H1 (cell line): Measurements from ENCODE around the gene APOL3. TPM values are rescaled to one million over a fixed set of nuclear protein-coding genes. Genes with fewer than 3 reads are reported as not detected.

Experiments
- CTCF ChIA-PET: fragments of 300-600 bp; sonication (Branson Sonifier 250); formaldehyde crosslinking; loops from one replicate; lab custom pipeline; 2021; ENCODE audit not compliant: partially characterized antibody; lab: Charles Lee
- POLR2A ChIA-PET: fragments of 300-600 bp; sonication (Branson Sonifier 250); formaldehyde crosslinking; loops from one replicate; lab custom pipeline; 2021; ENCODE audit warnings: inconsistent platforms; ENCODE audit not compliant: partially characterized antibody; lab: Charles Lee
- DNase-seq, 2 experiments: peaks; one replicate each; pipeline versions ENCODE4 v3.0.0 to v3.0.0-alpha.2; 2010 to 2022; ENCODE audit warnings: low spot score in 2 of 2, low read depth in 1 of 2, mixed read lengths in 1 of 2
- FAIRE-seq: peaks from 2 replicates; lab custom pipeline; 2011; peaks lifted over from hg19 to GRCh38; lab: Jason Lieb, UNC
- H2AFZ ChIP-seq: 2 replicates; pipeline ENCODE4 v1.8.1; 2012; ENCODE audit warnings: low read length, inconsistent platforms
- H2AK5ac ChIP-seq: 2 replicates; pipeline ENCODE4 v1.6.1; 2013; ENCODE audit warnings: low read depth, low read length
- H2BK120ac ChIP-seq: replicated peaks from 2 replicates; pipeline ENCODE3; 2013; ENCODE audit warnings: low read depth, low read length, inconsistent platforms
- H2BK12ac ChIP-seq: 2 replicates; pipeline ENCODE4 v1.6.1; 2013; ENCODE audit warnings: low read depth, low read length
- H2BK15ac ChIP-seq: 2 replicates; pipeline ENCODE4 v1.6.1; 2013; ENCODE audit warnings: low read length
- H2BK20ac ChIP-seq: 2 replicates; pipeline ENCODE4 v1.6.1; 2013; ENCODE audit warnings: low read length
- H2BK5ac ChIP-seq: 2 replicates; pipeline ENCODE4 v1.6.1; 2013; ENCODE audit warnings: low read depth, low read length
- H3K14ac ChIP-seq: 2 replicates; pipeline ENCODE4 v1.6.1; 2013; ENCODE audit warnings: inconsistent platforms; ENCODE audit not compliant: insufficient read length
- H3K18ac ChIP-seq: 2 replicates; pipeline ENCODE4 v1.6.1; 2013; ENCODE audit warnings: low read length; ENCODE audit errors: extremely low read depth
- H3K23ac ChIP-seq: 2 replicates; pipeline ENCODE4 v1.6.1; 2013; ENCODE audit warnings: inconsistent platforms; ENCODE audit not compliant: insufficient read length
- H3K23me2 ChIP-seq: 2 replicates; pipeline ENCODE4 v1.6.1; 2013; ENCODE audit warnings: low read depth, low read length
- H3K27ac ChIP-seq: 2 replicates; pipeline ENCODE4 v1.6.1; 2011; ENCODE audit warnings: low read depth, low read length, inconsistent platforms
- H3K27me3 ChIP-seq, 4 experiments: replicated peaks in 1 of 4; 1 replicate in 1 of 4; 2 replicates in 3 of 4; pipeline versions ENCODE4 v1.6.1 to v1.8.1; 2011 to 2013; ENCODE audit warnings: low read length in 3 of 4, mild to moderate bottlenecking in 3 of 4, inconsistent platforms in 2 of 4, mixed read lengths in 2 of 4, moderate library complexity in 1 of 4; ENCODE audit not compliant: control insufficient read depth in 3 of 4, insufficient read depth in 3 of 4; ENCODE audit errors: extremely low read depth in 1 of 4
- H3K36me3 ChIP-seq, 4 experiments: 2 replicates each; pipeline versions ENCODE4 v1.6.1 to v1.8.1; 2011 to 2013; ENCODE audit warnings: mild to moderate bottlenecking in 4 of 4, low read length in 3 of 4, moderate library complexity in 2 of 4, control low read depth in 1 of 4, inconsistent platforms in 1 of 4; ENCODE audit not compliant: insufficient read depth in 4 of 4, control insufficient read depth in 2 of 4
- H3K4ac ChIP-seq: replicated peaks from 2 replicates; pipeline ENCODE3; 2013; ENCODE audit warnings: low read length, low read depth, mixed read lengths, inconsistent platforms; ENCODE audit not compliant: insufficient read length
- H3K4me1 ChIP-seq, 4 experiments: replicated peaks in 1 of 4; 1 replicate in 1 of 4; 2 replicates in 3 of 4; pipeline versions ENCODE4 v1.6.1 to v1.8.1; 2011 to 2013; ENCODE audit warnings: low read length in 3 of 4, inconsistent platforms in 2 of 4, mixed read lengths in 1 of 4; ENCODE audit not compliant: insufficient read depth in 4 of 4, control insufficient read depth in 3 of 4
- H3K4me2 ChIP-seq, 2 experiments: 2 replicates each; pipeline versions ENCODE4 v1.6.1 to v1.8.1; 2011 to 2013; ENCODE audit warnings: low read depth in 2 of 2, low read length in 2 of 2, control low read depth in 1 of 2, inconsistent platforms in 1 of 2, mild to moderate bottlenecking in 1 of 2; ENCODE audit not compliant: insufficient read depth in 1 of 2
- H3K4me3 ChIP-seq, 4 experiments: fragments of 200-600, 300-600 bp in 1 of 4; sonication (generic), shearing (Covaris generic), sonication (Bioruptor Twin) in 1 of 4; 2 replicates each; pipeline versions ENCODE4 v1.5.1 to v1.8.1; 2011 to 2016; ENCODE audit warnings: low read length in 4 of 4, low read depth in 3 of 4, control low read depth in 2 of 4, inconsistent platforms in 2 of 4, mild to moderate bottlenecking in 2 of 4, mixed read lengths in 1 of 4, moderate library complexity in 1 of 4; ENCODE audit not compliant: insufficient read depth in 2 of 4; ENCODE audit errors: extremely low read depth in 1 of 4
- H3K56ac ChIP-seq: replicated peaks from 2 replicates; pipeline ENCODE3; 2013; ENCODE audit warnings: low read depth, mild to moderate bottlenecking, mixed read lengths, low read length, inconsistent platforms; ENCODE audit not compliant: insufficient read length
- H3K79me1 ChIP-seq: 2 replicates; pipeline ENCODE4 v1.6.1; 2013; ENCODE audit warnings: low read depth, low read length, control low read depth
- H3K79me2 ChIP-seq, 2 experiments: 2 replicates each; pipeline versions ENCODE4 v1.6.1 to v1.8.1; 2012 to 2013; ENCODE audit warnings: low read length in 2 of 2, mild to moderate bottlenecking in 2 of 2, inconsistent platforms in 1 of 2; ENCODE audit not compliant: insufficient read depth in 2 of 2, control insufficient read depth in 1 of 2
- H3K9ac ChIP-seq, 4 experiments: replicated peaks in 1 of 4; 1 replicate in 1 of 4; 2 replicates in 3 of 4; pipeline versions ENCODE4 v1.6.1 to v1.8.1; 2011 to 2013; ENCODE audit warnings: low read depth in 3 of 4, low read length in 3 of 4, control low read depth in 2 of 4, mild to moderate bottlenecking in 2 of 4, moderate library complexity in 2 of 4, inconsistent platforms in 1 of 4; ENCODE audit errors: extremely low read depth in 1 of 4
- H3K9me3 ChIP-seq, 2 experiments: 2 replicates each; pipeline versions ENCODE4 v1.6.1 to v1.8.1; 2012 to 2013; ENCODE audit warnings: mild to moderate bottlenecking in 2 of 2, moderate library complexity in 2 of 2, control low read depth in 1 of 2, inconsistent platforms in 1 of 2, low read depth in 1 of 2, low read length in 1 of 2, mixed read lengths in 1 of 2; ENCODE audit not compliant: insufficient read depth in 2 of 2
- H4K20me1 ChIP-seq, 2 experiments: replicated peaks in 1 of 2; 2 replicates each; pipeline versions ENCODE3 to v1.8.1; 2011 to 2013; ENCODE audit warnings: inconsistent platforms in 2 of 2, low read length in 2 of 2, mild to moderate bottlenecking in 1 of 2; ENCODE audit not compliant: insufficient read depth in 2 of 2, control insufficient read depth in 1 of 2
- H4K5ac ChIP-seq: 2 replicates; pipeline ENCODE4 v1.6.1; 2013; ENCODE audit warnings: low read length, low read depth, mixed read lengths, inconsistent platforms; ENCODE audit not compliant: insufficient read length
- H4K8ac ChIP-seq: 2 replicates; pipeline ENCODE4 v1.8.0; 2013; ENCODE audit warnings: mild to moderate bottlenecking, moderate library complexity, low read length, inconsistent platforms; ENCODE audit not compliant: insufficient read depth; ENCODE audit errors: extremely low read depth
- H4K91ac ChIP-seq: replicated peaks from 2 replicates; pipeline ENCODE3; 2013; ENCODE audit warnings: low read length, mixed read lengths, inconsistent platforms; ENCODE audit not compliant: insufficient read length
- BRCA1 ChIP-seq: IDR thresholded peaks from 2 replicates; pipeline ENCODE4 v1.6.1; 2012; ENCODE audit warnings: low read depth, low read length, improper control_type of control experiment
- CHD1 ChIP-seq: IDR thresholded peaks from 2 replicates; pipeline ENCODE4 v1.6.1; 2012; ENCODE audit warnings: low read depth, low read length, improper control_type of control experiment
- CHD2 ChIP-seq: IDR thresholded peaks from 2 replicates; pipeline ENCODE4 v1.6.1; 2012; ENCODE audit warnings: low read length, improper control_type of control experiment
- KDM1A ChIP-seq: fragments of 200-600, 300-600 bp; sonication (generic); IDR thresholded peaks from 2 replicates; pipeline ENCODE4 v1.7.1; 2016; ENCODE audit warnings: mild to moderate bottlenecking, low read length, borderline replicate concordance
- MAFK ChIP-seq: IDR thresholded peaks from 2 replicates; pipeline ENCODE4 v1.6.1; 2012; ENCODE audit warnings: low read depth, mild to moderate bottlenecking, improper control_type of control experiment, low read length
- NANOG ChIP-seq: IDR thresholded peaks from 2 replicates; pipeline ENCODE4 v1.6.1; 2011; ENCODE audit warnings: low read length, low read depth, mild to moderate bottlenecking, inconsistent platforms; ENCODE audit not compliant: insufficient read depth, poor library complexity, severe bottlenecking
- POU5F1 ChIP-seq: IDR thresholded peaks from 2 replicates; pipeline ENCODE4 v1.6.1; 2011; ENCODE audit warnings: low read depth, mild to moderate bottlenecking, low read length, moderate library complexity
- RFX5 ChIP-seq: IDR thresholded peaks from 2 replicates; pipeline ENCODE4 v1.6.1; 2011; ENCODE audit warnings: low read depth, low read length, improper control_type of control experiment, borderline replicate concordance
- SAP30 ChIP-seq: fragments of 300-600 bp; sonication (generic); IDR thresholded peaks from 2 replicates; pipeline ENCODE4 v1.7.1; 2012; ENCODE audit warnings: low read length, moderate library complexity, mild to moderate bottlenecking, inconsistent platforms; ENCODE audit not compliant: insufficient read depth, insufficient replicate concordance
- SIN3A ChIP-seq, 2 experiments: IDR thresholded peaks in 1 of 2; conservative IDR thresholded peaks in 1 of 2; 2 replicates each; pipeline ENCODE4 v1.6.1; 2011 to 2012; ENCODE audit warnings: low read length in 2 of 2, improper control_type of control experiment in 1 of 2, low read depth in 1 of 2, mild to moderate bottlenecking in 1 of 2
- SP1 ChIP-seq: IDR thresholded peaks from 2 replicates; pipeline ENCODE4 v1.6.1; 2011; ENCODE audit warnings: low read depth, low read length
- SP2 ChIP-seq: IDR thresholded peaks from 2 replicates; pipeline ENCODE4 v1.6.1; 2012; ENCODE audit warnings: mild to moderate bottlenecking, low read length, inconsistent platforms
- SP4 ChIP-seq: IDR thresholded peaks from 2 replicates; pipeline ENCODE4 v1.6.1; 2012; ENCODE audit warnings: low read length, inconsistent platforms
- TAF1 ChIP-seq: IDR thresholded peaks from 2 replicates; pipeline ENCODE4 v1.6.1; 2011; ENCODE audit warnings: mild to moderate bottlenecking, low read depth, low read length
- TAF7 ChIP-seq: optimal IDR thresholded peaks from 2 replicates; pipeline ENCODE3; 2011; ENCODE audit warnings: low read depth, mild to moderate bottlenecking, inconsistent platforms, low read length, moderate library complexity, borderline replicate concordance
- WGBS, 2 experiments: shearing (Covaris generic) in 1 of 2; methylation state at CpG; one replicate each; pipeline versions ENCODE4 v1.1.6 to v1.1.7; 2013 to 2015; ENCODE audit warnings: low lambda C conversion rate in 2 of 2, mixed read lengths in 2 of 2, inconsistent platforms in 1 of 2, low coverage in 1 of 2, missing lambda C conversion rate in 1 of 2; ENCODE audit not compliant: insufficient replicate concordance in 2 of 2, insufficient coverage in 1 of 2, insufficient read length in 1 of 2; ENCODE audit errors: extremely low coverage in 1 of 2, missing lambda C conversion rate in 1 of 2; 5-methylcytosine and 5-hydroxymethylcytosine counted together
- polyA plus RNA-seq, 7 experiments: library from polyadenylated mRNA; depleted of rRNA in 3 of 7; stranded (reverse) in 5 of 7; unstranded in 2 of 7; fragments of >200 nt in 5 of 7; fragments of 200-250 nt in 2 of 7; gene quantifications; 1 replicate in 5 of 7; 2 replicates in 1 of 7; 4 replicates in 1 of 7; pipeline versions ENCODE4 v1.2.1 to v1.2.3, GENCODE V29; 2011 to 2013; ENCODE audit warnings: missing spikeins in 2 of 7, mixed read lengths in 2 of 7
- total RNA-seq: library from RNA; stranded (reverse); fragmentation: NEBNext Ultra II Directional; extraction: Animal tissue kit (Norgen Biotek cat#: 25700); gene quantifications from 2 replicates; pipeline ENCODE4 v1.2.1, GENCODE V29; 2021

The APOL3 gene
- total and polyA plus RNA-seq, 2 of the 8 experiments (the other 6 are each of a cell fraction or from before 2014, with no cell fraction given), result 0.12 TPM; not detected in 1

GRCh38 chr22:36192542-36192941 is 32.0 kb upstream of the APOL3 start:
- no peak overlapping the region for H3K4ac ChIP-seq
- no peaks in the 10 kb centered on the region for H3K36me3 ChIP-seq
- no peak overlapping the region for H2BK5ac ChIP-seq
- no peak overlapping the region for H2AK5ac ChIP-seq
- H3K27me3 ChIP-seq, result no peaks in the 10 kb centered on the region
- H3K9ac ChIP-seq, result no peak overlapping the region
- no peak overlapping the region for H3K27ac ChIP-seq
- H3K79me1 ChIP-seq, result no peaks in the 10 kb centered on the region
- H4K91ac ChIP-seq, result no peak overlapping the region
- H3K9me3 ChIP-seq, result peaks cover 4% of the 10 kb centered on the region in 2 experiments; a peak in 2 of 4 replicates
- H2BK15ac ChIP-seq, result no peak overlapping the region
- H2BK12ac ChIP-seq, result no peak overlapping the region
- no peak overlapping the region for H2BK120ac ChIP-seq
- H3K4me2 ChIP-seq, result no peak overlapping the region
- no peak overlapping the region for H4K5ac ChIP-seq
- 89% methylated on average over 4 of the region's 4 CpGs; no CpG with 5 or more reads in 1 of the 2 experiments for WGBS, 2 experiments
- H3K56ac ChIP-seq, result no peak overlapping the region
- ChIA-PET POLR2A (no interaction called here), CTCF (interaction anchor here (0.8 to 4.1 kb wide), 9 partner anchors 10 to 294 kb away, joined by 3 to 14 read pairs (median 3); no protein-coding TSS in a partner anchor)
- no peak for FAIRE-seq
- H3K79me2 ChIP-seq, result no peaks in the 10 kb centered on the region
- H2AFZ ChIP-seq, result no peak overlapping the region
- no peak overlapping the region for H3K23ac ChIP-seq
- H3K4me3 ChIP-seq, result no peak overlapping the region
- H3K18ac ChIP-seq, result no peak overlapping the region
- no peaks in the 10 kb centered on the region for H3K23me2 ChIP-seq
- peak overlapping the region; percentile 48; the same call in 1 of the 2 replicates for H2BK20ac ChIP-seq
- no peaks in the 10 kb centered on the region for H4K20me1 ChIP-seq
- peaks cover 0 to 15% (median 10%) of the 10 kb centered on the region in 4 experiments; a peak in 6 of 7 replicates for H3K4me1 ChIP-seq
- no peak for DNase-seq
- no peak overlapping the region for H4K8ac ChIP-seq
- no peak overlapping the region for H3K14ac ChIP-seq
- TF ChIP-seq SP2 (no peak), SAP30 (no peak), CHD2 (no peak), SP4 (no peak), SP1 (no peak), BRCA1 (no peak), POU5F1 (no peak), TAF7 (no peak), MAFK (no peak), RFX5 (no peak), TAF1 (no peak), KDM1A (no peak), NANOG (no peak), CHD1 (no peak), SIN3A (conservative IDR thresholded peaks at IDR 0.05 in 1 of 2, IDR thresholded peaks at IDR 0.05 in 1 of 2; ENCODE audit: low read depth in 1 of 2, low read length in 2 of 2) (no peak)
